ENCODE results near the gene ROBO3.

- no peak for TF ChIP-seq CTCF (IDR thresholded peaks at IDR 0.05)
- TF ChIP-seq POLR2A (IDR thresholded peaks at IDR 0.05), result no peak
Measured at GRCh38 chr11:124831897-124832296, 33.3 kb upstream of the ROBO3 start.
